Stimulated activated CD8-positive, alpha-beta memory T cell treated with anti-CD3 and anti-CD28 coated beads, Interleukin-15, amount 100 ng/mL, for 4 hours (primary cell): ENCODE measurements around the gene C16orf78.

Experiments
- DNase-seq, 2 donors: peaks; one replicate each; pipeline ENCODE4 v3.0.0-alpha.2; 2020; ENCODE audit warnings: low read depth in 2 of 2

The C16orf78 gene

GRCh38 chr16:49431591-49432290 is 58.1 kb downstream of the C16orf78 start:
- no peak for DNase-seq

GRCh38 chr16:49434733-49435132 is 61.1 kb downstream of the C16orf78 start:
- DNase-seq: no peak

GRCh38 chr16:49436181-49436580 is 62.6 kb downstream of the C16orf78 start:
- DNase-seq: no peak

GRCh38 chr16:49437344-49437743 is 63.7 kb downstream of the C16orf78 start:
- no peak for DNase-seq

DNA sequence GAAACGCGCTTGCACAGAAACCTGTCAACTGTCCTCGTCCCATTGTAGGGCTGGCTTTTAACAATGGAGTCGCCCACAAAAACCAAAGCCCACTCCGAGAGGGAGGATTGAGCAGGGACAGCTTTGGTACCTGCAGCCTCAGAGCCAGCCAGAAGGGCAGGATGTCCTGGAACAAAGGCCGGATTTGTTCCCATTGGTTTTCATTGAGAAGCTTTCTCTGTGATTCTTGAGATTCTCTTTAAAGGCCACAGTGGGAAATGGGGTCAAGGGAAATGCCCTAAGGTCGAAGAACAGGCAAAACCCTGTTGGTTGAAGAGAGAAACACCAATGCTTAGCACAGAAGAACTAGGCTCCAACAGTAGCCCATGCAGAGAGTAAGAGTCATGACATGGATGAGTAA is 65.4 kb downstream of the C16orf78 start:
- DNase-seq: no peak

GRCh38 chr16:49439676-49440075 is 66.1 kb downstream of the C16orf78 start:
- DNase-seq: no peak

DNA sequence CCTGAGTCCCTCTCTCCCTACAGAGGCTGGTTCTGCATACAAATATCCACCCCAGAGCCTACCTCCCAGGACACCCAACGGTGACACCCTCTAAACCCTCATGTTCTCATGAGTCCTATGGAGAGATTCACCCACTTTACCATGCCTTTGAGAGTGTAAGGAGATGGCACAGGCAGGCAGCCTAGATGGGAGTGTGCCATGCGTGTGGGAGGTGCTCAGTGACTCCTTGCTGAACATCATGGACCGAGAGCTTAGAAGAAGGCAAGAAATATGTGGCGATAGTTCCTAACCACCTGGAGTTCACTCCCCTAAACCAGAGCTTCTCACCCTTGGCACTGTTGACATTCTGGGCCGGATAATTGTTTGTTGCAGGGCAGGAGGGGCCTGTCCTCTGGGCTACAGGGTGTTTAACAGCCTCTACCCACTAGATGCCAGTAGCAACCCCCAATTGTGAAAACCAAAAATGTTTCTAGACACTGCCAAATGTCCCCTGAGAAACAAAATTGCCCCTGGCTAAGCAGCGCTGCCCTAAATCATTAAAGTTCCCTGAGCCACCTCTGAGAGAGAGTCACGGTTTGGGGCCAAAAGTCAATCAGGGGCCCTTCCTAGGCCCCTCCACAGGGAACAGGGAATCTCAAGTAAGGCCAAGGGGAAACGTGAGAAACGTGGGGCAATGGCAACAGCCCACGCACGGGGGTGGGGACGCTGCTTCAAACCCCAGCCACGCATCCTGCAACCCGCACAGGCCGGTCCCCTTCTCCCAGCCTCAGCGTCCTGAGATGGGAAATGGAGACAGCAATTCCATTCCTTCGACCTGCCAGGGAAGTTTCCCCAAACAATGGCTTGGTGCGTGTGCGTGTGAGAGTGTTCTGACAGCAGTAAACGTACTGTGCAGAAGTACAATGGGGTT is 66.8 kb downstream of the C16orf78 start:
- DNase-seq: no peak

GRCh38 chr16:49441366-49441780 is 67.8 kb downstream of the C16orf78 start:
- peak; percentile 16 to 22 for DNase-seq

GRCh38 chr16:49442805-49443204 is 69.2 kb downstream of the C16orf78 start:
- DNase-seq: no peak

- DNase-seq: no peak
Measured at GRCh38 chr16:49443576-49443975, 70.0 kb downstream of the C16orf78 start.

GRCh38 chr16:49446805-49447204 is 73.2 kb downstream of the C16orf78 start:
- DNase-seq: no peak
